LNCaP clone FGC (cell line): ENCODE data around the gene IFNAR1.

Experiments used
- DNase-seq: peaks from one replicate; pipeline ENCODE4 v3.0.0-alpha.2; 2011; ENCODE audit warnings: low read depth
- H3K4me3 ChIP-seq: 2 replicates; pipeline ENCODE4 v1.5.1; 2011; ENCODE audit warnings: mild to moderate bottlenecking, low read depth, low read length, control low read depth
- CTCF ChIP-seq: IDR thresholded peaks from 2 replicates; pipeline ENCODE4 v1.5.1; 2012; ENCODE audit warnings: mild to moderate bottlenecking; ENCODE audit not compliant: control insufficient read depth, insufficient read depth; ENCODE audit errors: extremely low read depth

IFNAR1 gene

GRCh38 chr21:33334824-33335223 lies 10.1 kb downstream of the IFNAR1 start:
- no peak overlapping the region for H3K4me3 ChIP-seq
- no peak for TF ChIP-seq CTCF

GRCh38 chr21:33339135-33339534 lies 14.4 kb downstream of the IFNAR1 start:
- H3K4me3 ChIP-seq = no peak overlapping the region
- TF ChIP-seq CTCF = no peak
- no peak for DNase-seq

More at GRCh38 chr21:33334824-33335223, 10.1 kb downstream of the IFNAR1 start:
- DNase-seq = no peak

- no peak for DNase-seq
- no peak for TF ChIP-seq CTCF
- H3K4me3 ChIP-seq = no peak overlapping the region
Measured at GRCh38 chr21:33339918-33340317, 15.1 kb downstream of the IFNAR1 start.

- H3K4me3 ChIP-seq = no peak overlapping the region
- no peak for TF ChIP-seq CTCF
- DNase-seq = no peak
Measured at GRCh38 chr21:33345751-33346238, 21.0 kb downstream of the IFNAR1 start.

- DNase-seq = no peak
- no peak for TF ChIP-seq CTCF
- H3K4me3 ChIP-seq = no peak overlapping the region
Measured at GRCh38 chr21:33348706-33349105, 23.9 kb downstream of the IFNAR1 start.

- DNase-seq = no peak
- H3K4me3 ChIP-seq = no peak overlapping the region
- no peak for TF ChIP-seq CTCF
Measured at GRCh38 chr21:33350676-33351075, 25.9 kb downstream of the IFNAR1 start.

- no peak for DNase-seq
- TF ChIP-seq CTCF = no peak
- no peak overlapping the region for H3K4me3 ChIP-seq
Measured at GRCh38 chr21:33355355-33355754, 30.6 kb downstream of the IFNAR1 start.
